ENCODE measurements around the gene KY.

DNA sequence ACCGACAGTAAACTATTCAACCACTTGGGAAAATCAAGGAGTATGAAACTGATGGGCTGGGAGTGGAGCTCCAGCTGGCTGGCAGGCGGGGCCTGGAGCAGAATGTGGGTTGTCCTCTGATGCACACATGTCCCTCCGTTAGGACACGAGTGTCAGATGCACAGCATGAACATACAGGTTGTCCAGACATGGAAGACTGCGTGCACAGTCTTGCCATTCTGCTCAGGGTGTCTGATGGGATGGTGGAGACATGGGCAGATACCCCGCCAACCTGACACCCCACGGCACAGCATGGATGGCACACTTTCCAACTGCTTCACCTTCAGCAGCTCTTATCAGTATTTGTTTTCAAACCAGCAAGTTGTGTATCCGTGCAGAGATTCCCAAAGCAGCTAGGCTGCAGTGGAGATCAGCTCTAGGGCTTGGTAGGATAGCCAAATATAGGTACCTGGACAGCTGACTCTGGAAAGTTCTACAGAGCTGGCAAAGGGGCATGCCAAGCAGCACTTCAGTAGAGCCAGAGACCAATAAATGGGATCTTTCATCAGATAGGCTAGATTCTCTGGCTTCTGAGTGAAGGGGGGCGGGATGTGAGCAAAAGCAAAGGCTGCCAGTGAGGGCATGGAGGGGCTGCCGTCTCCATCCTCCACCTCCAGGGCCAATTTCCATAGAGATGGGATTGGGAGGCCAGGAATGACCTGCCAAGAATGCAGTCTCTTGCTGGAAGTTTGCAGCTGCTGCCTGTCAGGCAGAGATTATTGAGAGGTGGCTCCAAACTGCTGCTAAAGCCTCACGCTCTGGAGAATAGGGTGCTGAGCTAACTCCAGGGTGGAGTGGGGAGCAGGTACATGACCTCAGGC is 47.2 kb upstream of the KY start:
- TF ChIP-seq, protein P1, sequence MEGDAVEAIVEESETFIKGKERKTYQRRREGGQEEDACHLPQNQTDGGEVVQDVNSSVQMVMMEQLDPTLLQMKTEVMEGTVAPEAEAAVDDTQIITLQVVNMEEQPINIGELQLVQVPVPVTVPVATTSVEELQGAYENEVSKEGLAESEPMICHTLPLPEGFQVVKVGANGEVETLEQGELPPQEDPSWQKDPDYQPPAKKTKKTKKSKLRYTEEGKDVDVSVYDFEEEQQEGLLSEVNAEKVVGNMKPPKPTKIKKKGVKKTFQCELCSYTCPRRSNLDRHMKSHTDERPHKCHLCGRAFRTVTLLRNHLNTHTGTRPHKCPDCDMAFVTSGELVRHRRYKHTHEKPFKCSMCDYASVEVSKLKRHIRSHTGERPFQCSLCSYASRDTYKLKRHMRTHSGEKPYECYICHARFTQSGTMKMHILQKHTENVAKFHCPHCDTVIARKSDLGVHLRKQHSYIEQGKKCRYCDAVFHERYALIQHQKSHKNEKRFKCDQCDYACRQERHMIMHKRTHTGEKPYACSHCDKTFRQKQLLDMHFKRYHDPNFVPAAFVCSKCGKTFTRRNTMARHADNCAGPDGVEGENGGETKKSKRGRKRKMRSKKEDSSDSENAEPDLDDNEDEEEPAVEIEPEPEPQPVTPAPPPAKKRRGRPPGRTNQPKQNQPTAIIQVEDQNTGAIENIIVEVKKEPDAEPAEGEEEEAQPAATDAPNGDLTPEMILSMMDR (IDR thresholded peaks at IDR 0.05): no peak
- TF ChIP-seq POLR2A (IDR thresholded peaks at IDR 0.05): no peak
